Transverse colon (tissue), 4 donors: ENCODE results near the gene NFKB2. TPM values are rescaled to one million over a fixed set of nuclear protein-coding genes. Genes with fewer than 3 reads are reported as not detected.

Experiments used
- DNase-seq: peaks from one replicate; pipeline ENCODE4 v3.0.0-alpha.2; 2019
- H3K27ac ChIP-seq, 4 donors: fragments of 200-600 bp; sonication (generic); 2 replicates each; pipeline ENCODE4 v1.5.1; 2016 to 2018; ENCODE audit warnings: inconsistent platforms in 4 of 4
- H3K27me3 ChIP-seq: fragments of 200-600 bp; sonication (generic); 2 replicates; pipeline ENCODE4 v1.5.1; 2017; ENCODE audit warnings: inconsistent platforms
- H3K36me3 ChIP-seq, 4 donors: fragments of 200-600 bp; sonication (generic); 2 replicates each; pipeline ENCODE4 v1.5.1; 2017 to 2019; ENCODE audit warnings: inconsistent platforms in 4 of 4
- H3K4me1 ChIP-seq, 4 donors: fragments of 200-600 bp; sonication (generic); 2 replicates each; pipeline ENCODE4 v1.5.1; 2017 to 2020; ENCODE audit warnings: inconsistent platforms in 4 of 4
- H3K4me3 ChIP-seq, 4 donors: fragments of 200-600 bp; sonication (generic); 1 replicate in 1 of 4; 2 replicates in 3 of 4; pipeline versions ENCODE4 v1.5.1 to v1.6.1; 2017 to 2019; ENCODE audit warnings: inconsistent platforms in 4 of 4
- H3K9me3 ChIP-seq, 2 donors: fragments of 200-600 bp; sonication (generic); 2 replicates each; pipeline ENCODE4 v1.5.1; 2017 to 2019; ENCODE audit warnings: inconsistent platforms in 2 of 2
- EP300 ChIP-seq: sonication (generic); formaldehyde crosslinking; IDR thresholded peaks from one replicate; pipeline ENCODE4 v1.6.1; 2017; ENCODE audit warnings: antibody characterized with exemption, low read depth
- POLR2A ChIP-seq: fragments of 450-650 bp; IDR thresholded peaks from one replicate; pipeline ENCODE4 v1.6.1; 2016; ENCODE audit warnings: antibody characterized with exemption, mild to moderate bottlenecking, moderate library complexity
- POLR2AphosphoS5 ChIP-seq, 3 donors: sonication (generic); formaldehyde crosslinking; IDR thresholded peaks; one replicate each; pipeline ENCODE4 v1.6.1; 2016; ENCODE audit warnings: antibody characterized with exemption in 3 of 3
- WGBS, 2 donors: methylation state at CpG; one replicate each; pipeline ENCODE4 v1.1.5; 2018; ENCODE audit warnings: low coverage in 1 of 2; 5-methylcytosine and 5-hydroxymethylcytosine counted together
- in situ Hi-C, 4 donors: fragments of 200-750 bp; cut with MboI; loops; one replicate each; pipeline versions ENCODE4 v1.15.0 to v1.15.1; 2017; ENCODE audit warnings: low sequenced_read_pairs in 3 of 4, low pct_ligation_motif_present in 1 of 4, low pct_unique_long_range_greater_than_20kb in 1 of 4
- intact Hi-C: fragments of 100-400 bp; cut with DNase I; formaldehyde crosslinking; loops from one replicate; pipeline ENCODE4 v1.15.1; 2023; ENCODE audit warnings: low total_unique reads
- total RNA-seq, 4 donors: library from RNA; depleted of rRNA; stranded (reverse); fragments of >200 nt; gene quantifications; one replicate each; pipeline ENCODE4 v1.1.0, GENCODE V29; 2016
- TF ChIP-seq, protein P1 (sequence below), 5 experiments: fragments of 200-600 bp in 3 of 5; fragments of 450-650 bp in 2 of 5; sonication (generic) in 3 of 5; IDR thresholded peaks; 1 replicate in 2 of 5; 2 replicates in 3 of 5; pipeline ENCODE4 v1.5.1; 2016 to 2017; ENCODE audit warnings: antibody characterized with exemption in 5 of 5, inconsistent platforms in 3 of 5, mild to moderate bottlenecking in 2 of 5, moderate library complexity in 1 of 5

Gene NFKB2
- total RNA-seq, 4 donors from 2014 or later = 4.4 to 24.5 (median 17.8) TPM

GRCh38 chr10:102379383-102379782 is 16.1 kb upstream of the NFKB2 start:
- Histone ChIP-seq H3K4me1 (no peaks in the 10 kb centered on the region), H3K27ac (no peak overlapping the region), H3K36me3 (peaks cover 0 to 63% (median 30%) of the 10 kb centered on the region in 4 donors), H3K4me3 (no peak overlapping the region), H3K9me3 (no peaks in the 10 kb centered on the region), H3K27me3 (no peaks in the 10 kb centered on the region)
- DNase-seq = no peak
- intact Hi-C loops (no loop called here), in situ Hi-C loops (loop anchor here in 1 of 4 donors (25.0 kb wide), 1 partner anchor 208 kb away; no protein-coding TSS in a partner anchor)
- TF ChIP-seq POLR2AphosphoS5 (IDR thresholded peaks at IDR 0.05) (no peak), POLR2A (no peak)
- TF ChIP-seq, protein P1, sequence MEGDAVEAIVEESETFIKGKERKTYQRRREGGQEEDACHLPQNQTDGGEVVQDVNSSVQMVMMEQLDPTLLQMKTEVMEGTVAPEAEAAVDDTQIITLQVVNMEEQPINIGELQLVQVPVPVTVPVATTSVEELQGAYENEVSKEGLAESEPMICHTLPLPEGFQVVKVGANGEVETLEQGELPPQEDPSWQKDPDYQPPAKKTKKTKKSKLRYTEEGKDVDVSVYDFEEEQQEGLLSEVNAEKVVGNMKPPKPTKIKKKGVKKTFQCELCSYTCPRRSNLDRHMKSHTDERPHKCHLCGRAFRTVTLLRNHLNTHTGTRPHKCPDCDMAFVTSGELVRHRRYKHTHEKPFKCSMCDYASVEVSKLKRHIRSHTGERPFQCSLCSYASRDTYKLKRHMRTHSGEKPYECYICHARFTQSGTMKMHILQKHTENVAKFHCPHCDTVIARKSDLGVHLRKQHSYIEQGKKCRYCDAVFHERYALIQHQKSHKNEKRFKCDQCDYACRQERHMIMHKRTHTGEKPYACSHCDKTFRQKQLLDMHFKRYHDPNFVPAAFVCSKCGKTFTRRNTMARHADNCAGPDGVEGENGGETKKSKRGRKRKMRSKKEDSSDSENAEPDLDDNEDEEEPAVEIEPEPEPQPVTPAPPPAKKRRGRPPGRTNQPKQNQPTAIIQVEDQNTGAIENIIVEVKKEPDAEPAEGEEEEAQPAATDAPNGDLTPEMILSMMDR (IDR thresholded peaks at IDR 0.05) = no peak
- 97% methylated on average over 6 of the region's 6 CpGs; no CpG with 5 or more reads in 1 of the 2 donors for WGBS, 2 donors

GRCh38 chr10:102381983-102382382 is 13.5 kb upstream of the NFKB2 start:
- DNase-seq = no peak
- intact Hi-C loops = no loop called here
- 89% methylated on average over 9 of the region's 9 CpGs; no CpG with 5 or more reads in 1 of the 2 donors for WGBS, 2 donors
- Histone ChIP-seq H3K9me3 (no peaks in the 10 kb centered on the region), H3K4me3 (no peak overlapping the region), H3K36me3 (peaks cover 0 to 40% (median 20%) of the 10 kb centered on the region in 4 donors), H3K4me1 (peaks cover 0 to 7% (median 0%) of the 10 kb centered on the region in 4 donors), H3K27ac (no peak overlapping the region), H3K27me3 (no peaks in the 10 kb centered on the region)
- in situ Hi-C loops = loop anchor here in 1 of 4 donors (25.0 kb wide), 1 partner anchor 205 kb away; no protein-coding TSS in a partner anchor
- TF ChIP-seq POLR2A (no peak), EP300 (no peak), POLR2AphosphoS5 (IDR thresholded peaks at IDR 0.05) (no peak)
- TF ChIP-seq, protein P1 (IDR thresholded peaks at IDR 0.05) = no peak

DNA sequence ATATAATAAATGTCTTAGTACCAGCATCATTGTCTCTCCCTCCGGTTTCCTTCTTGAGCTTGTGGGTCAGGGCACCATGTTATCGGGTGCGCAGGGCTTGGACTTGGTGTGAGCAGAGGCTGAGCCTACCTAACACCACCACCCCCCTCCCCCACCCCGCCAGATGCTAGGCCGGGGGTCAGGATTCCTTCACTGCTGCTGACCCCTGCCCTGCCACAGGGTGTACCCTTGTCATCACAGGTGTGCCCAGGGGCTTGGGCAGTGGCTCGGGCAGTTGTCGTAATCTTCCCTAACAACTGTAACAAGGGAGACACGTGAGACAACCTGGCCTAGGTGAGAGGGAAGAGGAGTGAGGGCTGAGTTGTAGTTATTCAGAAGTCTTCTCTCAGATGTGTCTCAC is 12.6 kb upstream of the NFKB2 start:
- in situ Hi-C loops = loop anchor here in 1 of 4 donors (25.0 kb wide), 1 partner anchor 204 kb away; no protein-coding TSS in a partner anchor
- TF ChIP-seq, protein P1 (IDR thresholded peaks at IDR 0.05) = no peak
- TF ChIP-seq POLR2A = no peak
- TF ChIP-seq POLR2AphosphoS5 (IDR thresholded peaks at IDR 0.05) = no peak
- TF ChIP-seq EP300 = no peak
- H3K9me3 ChIP-seq = no peaks in the 10 kb centered on the region
- H3K27me3 ChIP-seq = no peaks in the 10 kb centered on the region
- peaks cover 0 to 7% (median 0%) of the 10 kb centered on the region in 4 donors for H3K4me1 ChIP-seq
- no peak overlapping the region for H3K27ac ChIP-seq
- intact Hi-C loops = no loop called here
- DNase-seq = no peak
- H3K4me3 ChIP-seq = no peak overlapping the region
- 89% methylated on average over 8 of the region's 8 CpGs; no CpG with 5 or more reads in 1 of the 2 donors for WGBS, 2 donors
- peaks cover 0 to 38% (median 16%) of the 10 kb centered on the region in 4 donors for H3K36me3 ChIP-seq

- Histone ChIP-seq H3K27ac (no peak overlapping the region), H3K4me3 (no peak overlapping the region), H3K27me3 (no peaks in the 10 kb centered on the region), H3K9me3 (no peaks in the 10 kb centered on the region), H3K4me1 (peaks cover 0 to 7% (median 0%) of the 10 kb centered on the region in 4 donors), H3K36me3 (peaks cover 0 to 29% (median 11%) of the 10 kb centered on the region in 4 donors)
- 53% methylated on average over 6 of the region's 6 CpGs; no CpG with 5 or more reads in 1 of the 2 donors for WGBS, 2 donors
- in situ Hi-C loops (loop anchor here in 1 of 4 donors (25.0 kb wide), 1 partner anchor 203 kb away; no protein-coding TSS in a partner anchor), intact Hi-C loops (no loop called here)
- peak; percentile 11 for DNase-seq
- TF ChIP-seq POLR2AphosphoS5 (IDR thresholded peaks at IDR 0.05) (no peak), EP300 (no peak), POLR2A (no peak)
- TF ChIP-seq, protein P1 (IDR thresholded peaks at IDR 0.05) = no peak
Observed at GRCh38 chr10:102384053-102384452, 11.5 kb upstream of the NFKB2 start.
